HEK293 (cell line): ENCODE measurements around the gene CHRNA9.

Experiments used
- SP7 ChIP-seq: fragments of 450-650 bp; formaldehyde crosslinking; IDR thresholded peaks from 2 replicates; pipeline ENCODE4 v1.5.1; 2016; ENCODE audit warnings: missing biosample characterization, missing genetic modification characterization
- ZNF324 ChIP-seq: fragments of 450-650 bp; formaldehyde crosslinking; IDR thresholded peaks from 2 replicates; pipeline ENCODE4 v1.5.1; 2016; ENCODE audit warnings: missing biosample characterization, missing genetic modification characterization
- ZNF521 ChIP-seq: fragments of 450-650 bp; formaldehyde crosslinking; IDR thresholded peaks from 2 replicates; pipeline ENCODE4 v1.5.1; 2017; ENCODE audit warnings: missing biosample characterization, mild to moderate bottlenecking, missing genetic modification characterization
- ZNF596 ChIP-seq: fragments of 450-650 bp; IDR thresholded peaks from 2 replicates; pipeline ENCODE4 v1.5.0; 2018; ENCODE audit warnings: missing biosample characterization, mild to moderate bottlenecking, missing genetic modification characterization, moderate library complexity
- TF ChIP-seq, protein P1 (sequence below): fragments of 450-650 bp; formaldehyde crosslinking; IDR thresholded peaks from 2 replicates; pipeline ENCODE4 v1.5.1; 2016; ENCODE audit warnings: missing biosample characterization, missing genetic modification characterization
- TF ChIP-seq, protein P2 (sequence below): fragments of 450-650 bp; IDR thresholded peaks from 2 replicates; pipeline ENCODE4 v1.5.1; 2018; ENCODE audit warnings: missing biosample characterization, missing genetic modification characterization

DNA sequence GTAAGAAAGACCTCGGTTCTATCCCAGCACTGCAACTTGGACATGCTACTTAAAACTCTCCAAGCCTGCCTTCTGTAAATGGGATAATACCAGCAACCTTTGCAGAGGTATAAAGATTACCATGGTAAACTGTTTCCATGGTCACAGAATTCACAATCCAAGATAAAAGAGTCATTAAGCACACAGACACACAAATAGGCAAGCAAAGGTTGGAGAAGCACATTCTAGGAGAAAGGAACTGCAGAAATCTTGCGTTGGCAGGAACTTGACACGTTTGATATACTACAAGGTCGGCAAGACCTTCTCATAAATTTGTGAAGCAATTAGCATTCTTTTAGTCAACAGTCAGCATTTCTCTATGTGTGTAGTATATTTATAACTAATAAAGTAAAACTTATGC lies 12.3 kb upstream of the CHRNA9 start:
- TF ChIP-seq SP7 (no peak), ZNF596 (no peak), ZNF324 (no peak), ZNF521 (no peak)
- TF ChIP-seq, protein P1, sequence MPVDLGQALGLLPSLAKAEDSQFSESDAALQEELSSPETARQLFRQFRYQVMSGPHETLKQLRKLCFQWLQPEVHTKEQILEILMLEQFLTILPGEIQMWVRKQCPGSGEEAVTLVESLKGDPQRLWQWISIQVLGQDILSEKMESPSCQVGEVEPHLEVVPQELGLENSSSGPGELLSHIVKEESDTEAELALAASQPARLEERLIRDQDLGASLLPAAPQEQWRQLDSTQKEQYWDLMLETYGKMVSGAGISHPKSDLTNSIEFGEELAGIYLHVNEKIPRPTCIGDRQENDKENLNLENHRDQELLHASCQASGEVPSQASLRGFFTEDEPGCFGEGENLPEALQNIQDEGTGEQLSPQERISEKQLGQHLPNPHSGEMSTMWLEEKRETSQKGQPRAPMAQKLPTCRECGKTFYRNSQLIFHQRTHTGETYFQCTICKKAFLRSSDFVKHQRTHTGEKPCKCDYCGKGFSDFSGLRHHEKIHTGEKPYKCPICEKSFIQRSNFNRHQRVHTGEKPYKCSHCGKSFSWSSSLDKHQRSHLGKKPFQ (tag by site-specific recombination), result no peak
- TF ChIP-seq, protein P2, sequence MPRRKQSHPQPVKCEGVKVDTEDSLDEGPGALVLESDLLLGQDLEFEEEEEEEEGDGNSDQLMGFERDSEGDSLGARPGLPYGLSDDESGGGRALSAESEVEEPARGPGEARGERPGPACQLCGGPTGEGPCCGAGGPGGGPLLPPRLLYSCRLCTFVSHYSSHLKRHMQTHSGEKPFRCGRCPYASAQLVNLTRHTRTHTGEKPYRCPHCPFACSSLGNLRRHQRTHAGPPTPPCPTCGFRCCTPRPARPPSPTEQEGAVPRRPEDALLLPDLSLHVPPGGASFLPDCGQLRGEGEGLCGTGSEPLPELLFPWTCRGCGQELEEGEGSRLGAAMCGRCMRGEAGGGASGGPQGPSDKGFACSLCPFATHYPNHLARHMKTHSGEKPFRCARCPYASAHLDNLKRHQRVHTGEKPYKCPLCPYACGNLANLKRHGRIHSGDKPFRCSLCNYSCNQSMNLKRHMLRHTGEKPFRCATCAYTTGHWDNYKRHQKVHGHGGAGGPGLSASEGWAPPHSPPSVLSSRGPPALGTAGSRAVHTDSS (tag by site-specific recombination), result no peak
